Activated naive CD8-positive, alpha-beta T cell treated with anti-CD3 and anti-CD28 coated beads, Interleukin-2, amount 50 U/mL, for 24 hours (primary cell): Measurements from ENCODE around the gene PDE4C.

ENCODE experiments used
- ATAC-seq: fragments of 150-1000 bp; cut with Tn5 transposase; one replicate; pipeline ENCODE4 v1.10.0; 2021
- DNase-seq: peaks from one replicate; pipeline ENCODE4 v3.0.0; 2021
- H3K27ac Mint-ChIP-seq: one replicate; pipeline ENCODE4 v1.8.0; 2021; ENCODE audit warnings: mild to moderate bottlenecking, mixed read lengths
- H3K27me3 Mint-ChIP-seq: one replicate; pipeline ENCODE4 v1.8.0; 2021; ENCODE audit warnings: mixed read lengths
- H3K36me3 Mint-ChIP-seq: one replicate; pipeline ENCODE4 v1.8.0; 2021; ENCODE audit warnings: low read depth, mixed read lengths
- H3K4me1 Mint-ChIP-seq: one replicate; pipeline ENCODE4 v1.8.0; 2021; ENCODE audit warnings: mixed read lengths
- H3K4me3 Mint-ChIP-seq: one replicate; pipeline ENCODE4 v1.8.0; 2021; ENCODE audit warnings: mild to moderate bottlenecking, moderate library complexity, mixed read lengths
- H3K9me3 Mint-ChIP-seq: one replicate; pipeline ENCODE4 v1.8.0; 2021; ENCODE audit warnings: mixed read lengths

PDE4C gene

GRCh38 chr19:18203408-18203862 is 22.8 kb downstream of the PDE4C start:
- peak overlapping the region; percentile 92 for H3K4me3 Mint-ChIP-seq
- peaks cover 31% of the 10 kb centered on the region for H3K4me1 Mint-ChIP-seq
- H3K27ac Mint-ChIP-seq: peak overlapping the region; percentile 83
- peak; percentile 51 for DNase-seq
- H3K27me3 Mint-ChIP-seq: peaks cover 3% of the 10 kb centered on the region
- peaks cover 5% of the 10 kb centered on the region for H3K36me3 Mint-ChIP-seq
- ATAC-seq: peak; percentile 7
- no peaks in the 10 kb centered on the region for H3K9me3 Mint-ChIP-seq

GRCh38 chr19:18202778-18203407 is 23.3 kb downstream of the PDE4C start:
- DNase-seq: peak; percentile 45
- H3K4me3 Mint-ChIP-seq: peak overlapping the region; percentile 92
- peaks cover 10% of the 10 kb centered on the region for H3K36me3 Mint-ChIP-seq
- H3K27ac Mint-ChIP-seq: peak overlapping the region; percentile 83
- peaks cover 30% of the 10 kb centered on the region for H3K4me1 Mint-ChIP-seq
- no peak for ATAC-seq
- peaks cover 2% of the 10 kb centered on the region for H3K27me3 Mint-ChIP-seq
- H3K9me3 Mint-ChIP-seq: no peaks in the 10 kb centered on the region

- peak overlapping the region; percentile 92 for H3K4me3 Mint-ChIP-seq
- ATAC-seq (no peak), DNase-seq (no peak)
- no peak overlapping the region for H3K27ac Mint-ChIP-seq
- peaks cover 30% of the 10 kb centered on the region for H3K4me1 Mint-ChIP-seq
- peaks cover 2% of the 10 kb centered on the region for H3K27me3 Mint-ChIP-seq
- no peaks in the 10 kb centered on the region for H3K9me3 Mint-ChIP-seq
- peaks cover 10% of the 10 kb centered on the region for H3K36me3 Mint-ChIP-seq
These were observed 23.9 kb downstream of the PDE4C start for GRCh38 chr19:18202397-18202777.

- peaks cover 10% of the 10 kb centered on the region for H3K36me3 Mint-ChIP-seq
- H3K27ac Mint-ChIP-seq: no peak overlapping the region
- no peak overlapping the region for H3K4me3 Mint-ChIP-seq
- H3K9me3 Mint-ChIP-seq: no peaks in the 10 kb centered on the region
- DNase-seq (no peak), ATAC-seq (no peak)
- peaks cover 24% of the 10 kb centered on the region for H3K4me1 Mint-ChIP-seq
- no peaks in the 10 kb centered on the region for H3K27me3 Mint-ChIP-seq
These were observed 27.9 kb downstream of the PDE4C start for GRCh38 chr19:18198374-18198773.

GRCh38 chr19:18197941-18198340 is 28.3 kb downstream of the PDE4C start:
- Mint-ChIP-seq H3K4me3 (no peak overlapping the region), H3K4me1 (peaks cover 22% of the 10 kb centered on the region)
- no peak for ATAC-seq

GRCh38 chr19:18197306-18197705 is 28.9 kb downstream of the PDE4C start:
- H3K27ac Mint-ChIP-seq: no peak overlapping the region
- DNase-seq: no peak
- H3K4me3 Mint-ChIP-seq: no peak overlapping the region
- ATAC-seq: no peak
- no peaks in the 10 kb centered on the region for H3K9me3 Mint-ChIP-seq
- peaks cover 22% of the 10 kb centered on the region for H3K4me1 Mint-ChIP-seq
- H3K36me3 Mint-ChIP-seq: peaks cover 12% of the 10 kb centered on the region
- H3K27me3 Mint-ChIP-seq: peaks cover 4% of the 10 kb centered on the region

More at GRCh38 chr19:18197941-18198340, 28.3 kb downstream of the PDE4C start:
- Mint-ChIP-seq H3K9me3 (no peaks in the 10 kb centered on the region), H3K36me3 (peaks cover 9% of the 10 kb centered on the region), H3K27ac (no peak overlapping the region), H3K27me3 (peaks cover under 1% of the 10 kb centered on the region)
- no peak for DNase-seq

GRCh38 chr19:18196511-18196845 is 29.8 kb downstream of the PDE4C start:
- H3K4me3 Mint-ChIP-seq: no peak overlapping the region
- no peak for ATAC-seq
- H3K27ac Mint-ChIP-seq: no peak overlapping the region
- H3K9me3 Mint-ChIP-seq: no peaks in the 10 kb centered on the region
- H3K27me3 Mint-ChIP-seq: peaks cover 4% of the 10 kb centered on the region
- peaks cover 10% of the 10 kb centered on the region for H3K36me3 Mint-ChIP-seq
- no peak for DNase-seq
- H3K4me1 Mint-ChIP-seq: peaks cover 26% of the 10 kb centered on the region

GRCh38 chr19:18194554-18195238 is 31.5 kb downstream of the PDE4C start:
- Mint-ChIP-seq H3K4me3 (peak overlapping the region; percentile 85), H3K4me1 (peaks cover 26% of the 10 kb centered on the region), H3K27ac (peak overlapping the region; percentile 70), H3K27me3 (peaks cover 4% of the 10 kb centered on the region), H3K36me3 (peaks cover 10% of the 10 kb centered on the region), H3K9me3 (no peaks in the 10 kb centered on the region)
- peak; percentile 47 for DNase-seq
- ATAC-seq: no peak

- H3K9me3 Mint-ChIP-seq: no peaks in the 10 kb centered on the region
- no peak for DNase-seq
- H3K4me1 Mint-ChIP-seq: peaks cover 26% of the 10 kb centered on the region
- H3K36me3 Mint-ChIP-seq: peaks cover 10% of the 10 kb centered on the region
- ATAC-seq: no peak
- H3K4me3 Mint-ChIP-seq: peak overlapping the region; percentile 85
- peaks cover 4% of the 10 kb centered on the region for H3K27me3 Mint-ChIP-seq
- H3K27ac Mint-ChIP-seq: peak overlapping the region; percentile 70
These were observed 32.1 kb downstream of the PDE4C start for GRCh38 chr19:18194181-18194530.

GRCh38 chr19:18193388-18194180 is 32.7 kb downstream of the PDE4C start:
- H3K36me3 Mint-ChIP-seq: peaks cover 10% of the 10 kb centered on the region

GRCh38 chr19:18192673-18193387 is 33.4 kb downstream of the PDE4C start, which contains the start of gene MPV17L2:
Gene MPV17L2, plus strand, starts transcription at chr19:18193218. Its CDS starts 64 bp downstream, at chr19:18193282.
- Mint-ChIP-seq H3K4me1 (peaks cover 26% of the 10 kb centered on the region), H3K27me3 (peaks cover 4% of the 10 kb centered on the region), H3K27ac (peak within 1 kb of the TSS; percentile 93), H3K4me3 (peak within 1 kb of the TSS; percentile 85), H3K9me3 (no peaks in the 10 kb centered on the region), H3K36me3 (peaks cover 4% of the 10 kb centered on the region)
- ATAC-seq: peak; percentile 93
- peak; percentile 98 for DNase-seq

More at GRCh38 chr19:18193388-18194180, 32.7 kb downstream of the PDE4C start:
- DNase-seq (no peak), ATAC-seq (no peak)
- peak overlapping the region; percentile 93 for H3K27ac Mint-ChIP-seq
- H3K4me3 Mint-ChIP-seq: peak overlapping the region; percentile 85
- H3K9me3 Mint-ChIP-seq: no peaks in the 10 kb centered on the region
- H3K27me3 Mint-ChIP-seq: peaks cover 4% of the 10 kb centered on the region
- H3K4me1 Mint-ChIP-seq: peaks cover 26% of the 10 kb centered on the region

GRCh38 chr19:18191640-18192062 is 34.6 kb downstream of the PDE4C start:
- no peaks in the 10 kb centered on the region for H3K9me3 Mint-ChIP-seq
- no peak for DNase-seq
- peak overlapping the region; percentile 85 for H3K4me3 Mint-ChIP-seq
- H3K27ac Mint-ChIP-seq: peak overlapping the region; percentile 93
- peaks cover 4% of the 10 kb centered on the region for H3K27me3 Mint-ChIP-seq
- peaks cover 26% of the 10 kb centered on the region for H3K4me1 Mint-ChIP-seq
- ATAC-seq: no peak
- H3K36me3 Mint-ChIP-seq: peaks cover 4% of the 10 kb centered on the region

GRCh38 chr19:18190278-18190677 is 36.0 kb downstream of the PDE4C start:
- Mint-ChIP-seq H3K4me1 (peaks cover 26% of the 10 kb centered on the region), H3K4me3 (no peak overlapping the region), H3K27ac (no peak overlapping the region), H3K9me3 (no peaks in the 10 kb centered on the region), H3K27me3 (peaks cover 4% of the 10 kb centered on the region), H3K36me3 (peaks cover 4% of the 10 kb centered on the region)
- ATAC-seq (no peak), DNase-seq (no peak)

- ATAC-seq (no peak), DNase-seq (no peak)
- Mint-ChIP-seq H3K4me1 (no peaks in the 10 kb centered on the region), H3K4me3 (no peak overlapping the region), H3K36me3 (no peaks in the 10 kb centered on the region), H3K27me3 (no peaks in the 10 kb centered on the region), H3K27ac (no peak overlapping the region), H3K9me3 (no peaks in the 10 kb centered on the region)
These were observed 40.7 kb downstream of the PDE4C start for GRCh38 chr19:18185538-18185937.
